Measurements from ENCODE around the gene TMEM132E.

The TMEM132E gene

DNA sequence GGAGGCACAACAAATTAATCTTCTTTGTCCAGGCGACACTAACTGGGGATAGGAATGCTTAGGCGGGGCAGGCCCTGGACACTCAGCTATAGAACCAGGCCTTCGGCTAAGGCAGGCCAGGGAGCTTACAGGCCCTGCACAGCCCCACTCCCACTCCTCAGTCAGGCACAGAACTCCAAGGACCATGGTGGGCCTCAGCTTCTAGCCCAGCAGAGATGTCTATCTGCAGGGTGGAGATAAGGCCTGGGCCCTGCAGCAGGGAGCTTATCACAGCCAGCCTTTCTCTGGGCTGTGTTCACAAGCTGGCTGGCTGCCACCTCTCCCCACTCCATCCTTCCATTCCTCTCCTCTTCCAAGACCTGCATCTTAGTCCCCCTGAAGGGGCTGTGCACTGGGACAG is 68.1 kb downstream of the TMEM132E start:
- POLR2A ChIA-PET = no interaction called here
- CTCF ChIA-PET = interaction anchor here (0.9 to 1.2 kb wide), 2 partner anchors 10 to 105 kb away, joined by 4 read pairs; no protein-coding TSS in a partner anchor
- TF ChIP-seq LEF1 (IDR thresholded peaks at IDR 0.05; ENCODE audit: borderline replicate concordance) (no peak), BHLHE40 (IDR thresholded peaks at IDR 0.05; ENCODE audit: borderline replicate concordance) (no peak), NFRKB (IDR thresholded peaks at IDR 0.05) (no peak), FOXA1 (IDR thresholded peaks at IDR 0.05) (no peak), CTBP1 (IDR thresholded peaks at IDR 0.05; ENCODE audit: borderline replicate concordance) (no peak)
- TF ChIP-seq, protein P1, sequence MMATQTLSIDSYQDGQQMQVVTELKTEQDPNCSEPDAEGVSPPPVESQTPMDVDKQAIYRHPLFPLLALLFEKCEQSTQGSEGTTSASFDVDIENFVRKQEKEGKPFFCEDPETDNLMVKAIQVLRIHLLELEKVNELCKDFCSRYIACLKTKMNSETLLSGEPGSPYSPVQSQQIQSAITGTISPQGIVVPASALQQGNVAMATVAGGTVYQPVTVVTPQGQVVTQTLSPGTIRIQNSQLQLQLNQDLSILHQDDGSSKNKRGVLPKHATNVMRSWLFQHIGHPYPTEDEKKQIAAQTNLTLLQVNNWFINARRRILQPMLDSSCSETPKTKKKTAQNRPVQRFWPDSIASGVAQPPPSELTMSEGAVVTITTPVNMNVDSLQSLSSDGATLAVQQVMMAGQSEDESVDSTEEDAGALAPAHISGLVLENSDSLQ (IDR thresholded peaks at IDR 0.05) = no peak
- no peak for DNase-seq (ENCODE audit: extremely low spot score)

DNA sequence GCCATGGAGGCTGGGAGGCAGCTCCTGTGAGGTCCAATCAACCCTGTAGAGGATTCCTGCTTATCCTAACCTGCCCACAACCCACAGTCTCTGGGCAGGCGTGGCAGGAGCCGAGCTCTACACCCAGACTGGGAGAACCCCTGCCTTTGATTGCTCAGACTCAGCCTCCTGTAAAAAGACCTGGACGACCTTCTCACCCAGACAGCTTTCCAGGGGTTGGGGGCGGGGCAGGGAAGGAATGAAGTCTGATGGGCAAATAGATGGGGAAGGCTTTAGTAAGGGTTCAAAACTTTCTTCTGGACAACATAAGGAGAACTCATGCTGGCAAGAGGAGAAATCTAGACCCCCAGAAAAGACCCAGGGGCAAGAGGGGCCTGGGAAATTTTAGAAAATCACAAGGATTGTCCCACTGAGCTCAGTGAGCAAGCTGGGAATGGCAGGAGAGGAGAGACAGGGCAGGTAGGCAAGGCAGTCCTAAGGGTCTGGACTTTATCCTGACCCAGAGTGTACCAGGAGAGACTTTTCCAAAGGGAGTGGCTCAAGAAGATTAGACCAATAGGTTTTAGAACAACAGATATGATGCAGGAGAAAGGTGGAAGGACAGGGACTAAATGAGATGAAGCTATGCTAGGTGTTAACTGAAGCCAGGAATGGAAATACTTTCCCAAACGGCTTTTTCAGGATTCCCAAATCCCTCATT is 70.8 kb downstream of the TMEM132E start:
- DNase-seq (ENCODE audit: extremely low spot score) = no peak
- ChIA-PET POLR2A (no interaction called here), CTCF (interaction anchor here (1.6 kb wide), 1 partner anchor 13 kb away, joined by 4 read pairs; no protein-coding TSS in a partner anchor)
- TF ChIP-seq HDGF (IDR thresholded peaks at IDR 0.05; ENCODE audit: borderline replicate concordance) (no peak), ARNT (IDR thresholded peaks at IDR 0.05) (no peak), CTBP1 (IDR thresholded peaks at IDR 0.05; ENCODE audit: borderline replicate concordance) (no peak), L3MBTL2 (conservative IDR thresholded peaks at IDR 0.05) (no peak), LEF1 (IDR thresholded peaks at IDR 0.05; ENCODE audit: borderline replicate concordance) (no peak), FOXM1 (IDR thresholded peaks at IDR 0.05; ENCODE audit: borderline replicate concordance) (no peak), ELF4 (IDR thresholded peaks at IDR 0.05) (no peak), SUZ12 (IDR thresholded peaks at IDR 0.05) (no peak), NFRKB (IDR thresholded peaks at IDR 0.05) (no peak), ZNF384 (IDR thresholded peaks at IDR 0.05) (no peak), SP1 (IDR thresholded peaks at IDR 0.05) (no peak), FOXK2 (IDR thresholded peaks at IDR 0.05) (no peak), TARDBP (IDR thresholded peaks at IDR 0.05) (no peak), BHLHE40 (IDR thresholded peaks at IDR 0.05; ENCODE audit: borderline replicate concordance) (no peak)
- TF ChIP-seq, protein P1 (IDR thresholded peaks at IDR 0.05) = no peak

DNA sequence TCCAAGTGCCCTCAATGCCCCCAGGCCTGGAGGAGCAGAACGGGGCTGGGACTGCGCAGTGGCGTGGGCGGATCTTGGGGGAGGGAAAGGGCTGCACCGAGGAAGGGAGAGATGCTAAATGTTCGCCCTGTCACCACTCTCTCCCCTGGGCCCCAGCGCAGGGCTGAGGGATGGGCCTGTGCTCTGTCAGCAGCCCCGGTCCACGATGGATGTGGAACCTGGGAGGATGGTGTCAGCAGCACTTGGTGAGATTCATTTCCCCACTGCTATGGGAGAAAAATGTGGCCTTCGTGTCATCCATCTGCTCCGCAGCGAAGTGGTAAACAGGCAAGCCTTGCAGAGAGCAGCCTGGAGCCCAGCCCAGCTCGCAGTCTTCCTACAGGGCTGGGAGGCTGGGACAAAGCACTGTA is 72.0 kb downstream of the TMEM132E start:
- CTCF ChIA-PET = no interaction called here

DNA sequence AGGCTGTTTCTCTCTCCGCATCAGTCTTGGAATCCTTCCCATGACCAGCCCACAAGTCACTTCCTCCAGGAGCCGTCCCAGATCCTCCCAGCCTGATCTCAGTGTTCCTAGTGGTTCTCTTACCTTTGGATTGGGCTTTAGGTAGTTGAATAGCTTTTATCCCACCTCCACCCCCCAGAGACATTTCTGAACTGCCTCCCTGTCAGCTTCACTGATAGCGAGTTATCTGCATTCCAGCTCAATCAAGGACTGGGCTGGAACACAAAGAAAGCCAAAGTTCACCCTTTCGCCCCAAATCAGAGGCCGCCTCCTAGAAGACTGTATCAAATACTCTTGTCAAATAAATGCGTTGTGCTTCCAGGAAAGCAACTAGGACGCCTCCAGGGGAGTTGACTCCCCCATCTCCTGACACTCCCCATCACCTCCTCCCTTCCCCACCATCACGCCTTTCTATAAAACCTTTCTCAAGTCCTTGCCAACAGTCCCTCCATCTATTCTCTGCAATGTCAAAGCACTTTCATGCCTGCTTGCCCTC is 72.7 kb downstream of the TMEM132E start:
- no peak for DNase-seq (ENCODE audit: extremely low spot score)
- ChIA-PET POLR2A (no interaction called here), CTCF (no interaction called here)
- TF ChIP-seq FOXK2 (IDR thresholded peaks at IDR 0.05) (no peak), NFRKB (IDR thresholded peaks at IDR 0.05) (no peak), ELF4 (IDR thresholded peaks at IDR 0.05) (no peak)

More for the DNA sequence above, 72.0 kb downstream of the TMEM132E start:
- TF ChIP-seq FOXK2 (IDR thresholded peaks at IDR 0.05) = no peak
- TF ChIP-seq FOXM1 (IDR thresholded peaks at IDR 0.05; ENCODE audit: borderline replicate concordance) = no peak
- TF ChIP-seq SUZ12 (IDR thresholded peaks at IDR 0.05) = no peak
- TF ChIP-seq, protein P1 (IDR thresholded peaks at IDR 0.05) = no peak
- TF ChIP-seq TARDBP (IDR thresholded peaks at IDR 0.05) = no peak
- no peak for TF ChIP-seq CTBP1 (IDR thresholded peaks at IDR 0.05; ENCODE audit: borderline replicate concordance)
- TF ChIP-seq L3MBTL2 (conservative IDR thresholded peaks at IDR 0.05) = no peak
- TF ChIP-seq HDGF (IDR thresholded peaks at IDR 0.05; ENCODE audit: borderline replicate concordance) = no peak
- no peak for TF ChIP-seq BHLHE40 (IDR thresholded peaks at IDR 0.05; ENCODE audit: borderline replicate concordance)
- TF ChIP-seq SP1 (IDR thresholded peaks at IDR 0.05) = no peak
- TF ChIP-seq ELF4 (IDR thresholded peaks at IDR 0.05) = no peak
- TF ChIP-seq NFRKB (IDR thresholded peaks at IDR 0.05) = no peak
- no peak for TF ChIP-seq ARNT (IDR thresholded peaks at IDR 0.05)
- TF ChIP-seq ZNF384 (IDR thresholded peaks at IDR 0.05) = no peak
- no peak for TF ChIP-seq LEF1 (IDR thresholded peaks at IDR 0.05; ENCODE audit: borderline replicate concordance)
- TF ChIP-seq FOXA1 (IDR thresholded peaks at IDR 0.05) = no peak
- POLR2A ChIA-PET = no interaction called here
- DNase-seq (ENCODE audit: extremely low spot score) = no peak

DNA sequence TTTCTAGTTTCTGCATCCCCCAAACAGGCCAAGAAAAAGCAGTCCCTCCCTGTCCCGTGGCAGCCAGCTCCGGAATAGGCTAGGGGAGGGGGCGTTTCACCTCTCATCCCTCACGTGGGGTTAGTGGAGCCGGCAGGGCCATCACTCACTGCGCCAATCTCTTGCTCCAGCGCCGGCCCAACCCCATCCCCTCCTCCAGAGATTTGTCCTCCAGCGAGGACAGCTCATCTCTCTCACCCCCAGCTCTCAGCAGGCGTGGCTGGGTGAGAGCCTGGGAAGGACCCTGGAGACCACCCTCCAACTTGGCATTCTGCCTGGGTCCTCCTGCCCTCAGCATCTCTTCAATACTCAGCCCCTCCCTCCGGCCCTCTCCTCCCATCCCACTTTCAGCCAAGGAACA is 74.1 kb downstream of the TMEM132E start:
- CTCF ChIA-PET = interaction anchor here (2.1 kb wide), 1 partner anchor 16 kb away, joined by 7 read pairs; no protein-coding TSS in a partner anchor
- POLR2A ChIA-PET = no interaction called here
- no peak for DNase-seq (ENCODE audit: extremely low spot score)
- TF ChIP-seq ELF4 (IDR thresholded peaks at IDR 0.05) (no peak), TARDBP (IDR thresholded peaks at IDR 0.05) (no peak), CTBP1 (IDR thresholded peaks at IDR 0.05; ENCODE audit: borderline replicate concordance) (no peak), LEF1 (IDR thresholded peaks at IDR 0.05; ENCODE audit: borderline replicate concordance) (no peak), ARNT (IDR thresholded peaks at IDR 0.05) (no peak), NFRKB (IDR thresholded peaks at IDR 0.05) (no peak), SUZ12 (IDR thresholded peaks at IDR 0.05) (no peak), HDGF (IDR thresholded peaks at IDR 0.05; ENCODE audit: borderline replicate concordance) (no peak), SP1 (IDR thresholded peaks at IDR 0.05) (no peak), FOXK2 (IDR thresholded peaks at IDR 0.05) (no peak), ZNF384 (IDR thresholded peaks at IDR 0.05) (no peak), FOXM1 (IDR thresholded peaks at IDR 0.05; ENCODE audit: borderline replicate concordance) (no peak), BHLHE40 (IDR thresholded peaks at IDR 0.05; ENCODE audit: borderline replicate concordance) (no peak), FOXA1 (IDR thresholded peaks at IDR 0.05) (no peak), L3MBTL2 (conservative IDR thresholded peaks at IDR 0.05) (no peak)
- TF ChIP-seq, protein P1 (IDR thresholded peaks at IDR 0.05) = no peak
